C4-2B (cell line): ENCODE results near the gene DCP1B.

Experiments used
- H3K27ac ChIP-seq: fragments of 450-650 bp; 2 replicates; pipeline ENCODE4 v1.5.1; 2017
- CTCF ChIP-seq: fragments of 450-650 bp; conservative IDR thresholded peaks from 2 replicates; pipeline ENCODE4 v1.5.1; 2017; ENCODE audit warnings: mild to moderate bottlenecking
- ZFX ChIP-seq: fragments of 450-650 bp; IDR thresholded peaks from 2 replicates; pipeline ENCODE4 v1.6.1; 2017

Gene DCP1B

GRCh38 chr12:1927051-1927680 lies 77.1 kb downstream of the DCP1B start:
- TF ChIP-seq ZFX (no peak), CTCF (no peak)
- H3K27ac ChIP-seq = no peak overlapping the region

GRCh38 chr12:1926251-1926657 lies 78.0 kb downstream of the DCP1B start:
- TF ChIP-seq ZFX = no peak
- TF ChIP-seq CTCF = no peak
- H3K27ac ChIP-seq = no peak overlapping the region

GRCh38 chr12:1925684-1926006 lies 78.6 kb downstream of the DCP1B start:
- no peak overlapping the region for H3K27ac ChIP-seq
- no peak for TF ChIP-seq ZFX
- TF ChIP-seq CTCF = no peak

GRCh38 chr12:1924996-1925683 lies 79.1 kb downstream of the DCP1B start:
- no peak overlapping the region for H3K27ac ChIP-seq
- no peak for TF ChIP-seq CTCF
- TF ChIP-seq ZFX = no peak

- TF ChIP-seq CTCF (no peak), ZFX (no peak)
- no peak overlapping the region for H3K27ac ChIP-seq
These were observed 81.3 kb downstream of the DCP1B start for GRCh38 chr12:1922985-1923384.

- no peak overlapping the region for H3K27ac ChIP-seq
- TF ChIP-seq CTCF (no peak), ZFX (no peak)
These were observed 82.1 kb downstream of the DCP1B start for GRCh38 chr12:1922075-1922709.

GRCh38 chr12:1920971-1921370 lies 83.3 kb downstream of the DCP1B start:
- TF ChIP-seq CTCF (no peak), ZFX (no peak)
- no peak overlapping the region for H3K27ac ChIP-seq
